ENCODE results near the gene FSTL1.
"Not testable (repeated sequence)": the region's sequence is repeated elsewhere in the genome, so short reads cannot be mapped to it uniquely, and the experiment has no call there.

FSTL1 gene

GRCh38 chr3:120410541-120410940 is 40.3 kb downstream of the FSTL1 start:
- DNase-seq, result no peak

- no peak for DNase-seq
Measured at GRCh38 chr3:120410116-120410515, 40.7 kb downstream of the FSTL1 start.

GRCh38 chr3:120407508-120408287 is 43.1 kb downstream of the FSTL1 start:
- DNase-seq, result no peak

GRCh38 chr3:120404876-120405275 is 45.9 kb downstream of the FSTL1 start:
- DNase-seq, result no peak

GRCh38 chr3:120402257-120402656 is 48.5 kb downstream of the FSTL1 start:
- no peak for DNase-seq

GRCh38 chr3:120399372-120399771 is 51.4 kb downstream of the FSTL1 start:
- no peak for DNase-seq

- no peak for DNase-seq
Measured at GRCh38 chr3:120396469-120396868, 54.3 kb downstream of the FSTL1 start.

GRCh38 chr3:120394347-120394746 is 56.4 kb downstream of the FSTL1 start:
- DNase-seq, result no peak

GRCh38 chr3:120393761-120394160 is 57.0 kb downstream of the FSTL1 start:
- DNase-seq, result no peak

- no peak for DNase-seq
Measured at GRCh38 chr3:120393243-120393642, 57.5 kb downstream of the FSTL1 start.

- DNase-seq, result no peak
Measured at GRCh38 chr3:120382941-120383447, 67.8 kb downstream of the FSTL1 start.

GRCh38 chr3:120381503-120381902 is 69.3 kb downstream of the FSTL1 start:
- DNase-seq, result no peak

GRCh38 chr3:120377948-120378347 is 72.8 kb downstream of the FSTL1 start:
- DNase-seq, result not testable (repeated sequence)

GRCh38 chr3:120370463-120370862 is 80.3 kb downstream of the FSTL1 start:
- peak; percentile 39 for DNase-seq

- no peak for DNase-seq
Measured at GRCh38 chr3:120369037-120369467, 81.7 kb downstream of the FSTL1 start.

- DNase-seq, result no peak
Measured at GRCh38 chr3:120368172-120368571, 82.6 kb downstream of the FSTL1 start.

GRCh38 chr3:120364821-120365220 is 86.0 kb downstream of the FSTL1 start:
- DNase-seq, result no peak

GRCh38 chr3:120364101-120364500 is 86.7 kb downstream of the FSTL1 start:
- DNase-seq, result no peak

- DNase-seq, result no peak
Measured at GRCh38 chr3:120357807-120358206, 93.0 kb downstream of the FSTL1 start.

GRCh38 chr3:120355486-120355885 is 95.3 kb downstream of the FSTL1 start:
- DNase-seq, result no peak

- DNase-seq, result no peak
Measured at GRCh38 chr3:120353463-120353862, 97.3 kb downstream of the FSTL1 start.

- DNase-seq, result no peak
Measured at GRCh38 chr3:120352017-120352416, 98.8 kb downstream of the FSTL1 start.

- no peak for DNase-seq
Measured at GRCh38 chr3:120350401-120350941, 100.3 kb downstream of the FSTL1 start.

GRCh38 chr3:120349855-120350125 is 101.0 kb downstream of the FSTL1 start:
- no peak for DNase-seq
